Measurements from ENCODE around the gene RANBP9. TPM values are rescaled to one million over a fixed set of nuclear protein-coding genes. Genes with fewer than 3 reads are reported as not detected.

Gene RANBP9
- total and polyA plus RNA-seq, 4 donors, result 5.8 to 25.2 (median 14.1) TPM

DNA sequence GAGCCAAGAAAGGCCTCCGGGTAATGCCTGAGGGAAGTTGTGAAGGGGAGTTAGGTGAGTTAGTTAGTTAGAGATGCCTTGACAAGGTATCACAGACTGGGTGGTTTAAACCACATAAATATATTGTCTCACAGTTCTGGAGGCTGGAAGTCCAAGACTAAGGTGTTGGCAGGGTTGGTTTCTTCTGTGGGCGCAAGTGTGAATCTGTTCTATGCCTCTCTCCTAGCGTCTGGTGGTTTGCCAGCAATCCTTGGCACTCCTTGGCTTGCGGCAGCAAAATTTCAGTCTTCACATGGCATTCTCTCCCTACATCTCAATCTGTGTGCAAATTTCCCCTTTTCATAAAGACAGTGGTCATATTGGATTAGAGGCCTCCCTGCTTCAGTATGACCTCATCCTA, 29.7 kb upstream of the RANBP9 start (continued):
- TF ChIP-seq, protein P1, sequence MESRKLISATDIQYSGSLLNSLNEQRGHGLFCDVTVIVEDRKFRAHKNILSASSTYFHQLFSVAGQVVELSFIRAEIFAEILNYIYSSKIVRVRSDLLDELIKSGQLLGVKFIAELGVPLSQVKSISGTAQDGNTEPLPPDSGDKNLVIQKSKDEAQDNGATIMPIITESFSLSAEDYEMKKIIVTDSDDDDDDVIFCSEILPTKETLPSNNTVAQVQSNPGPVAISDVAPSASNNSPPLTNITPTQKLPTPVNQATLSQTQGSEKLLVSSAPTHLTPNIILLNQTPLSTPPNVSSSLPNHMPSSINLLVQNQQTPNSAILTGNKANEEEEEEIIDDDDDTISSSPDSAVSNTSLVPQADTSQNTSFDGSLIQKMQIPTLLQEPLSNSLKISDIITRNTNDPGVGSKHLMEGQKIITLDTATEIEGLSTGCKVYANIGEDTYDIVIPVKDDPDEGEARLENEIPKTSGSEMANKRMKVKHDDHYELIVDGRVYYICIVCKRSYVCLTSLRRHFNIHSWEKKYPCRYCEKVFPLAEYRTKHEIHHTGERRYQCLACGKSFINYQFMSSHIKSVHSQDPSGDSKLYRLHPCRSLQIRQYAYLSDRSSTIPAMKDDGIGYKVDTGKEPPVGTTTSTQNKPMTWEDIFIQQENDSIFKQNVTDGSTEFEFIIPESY (IDR thresholded peaks at IDR 0.05), result no peak
- TF ChIP-seq, protein P2, sequence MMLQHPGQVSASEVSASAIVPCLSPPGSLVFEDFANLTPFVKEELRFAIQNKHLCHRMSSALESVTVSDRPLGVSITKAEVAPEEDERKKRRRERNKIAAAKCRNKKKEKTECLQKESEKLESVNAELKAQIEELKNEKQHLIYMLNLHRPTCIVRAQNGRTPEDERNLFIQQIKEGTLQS (IDR thresholded peaks at IDR 0.05), result no peak
- TF ChIP-seq TAF1 (conservative IDR thresholded peaks at IDR 0.05), result no peak
- TF ChIP-seq SP1 (IDR thresholded peaks at IDR 0.05), result no peak
- TF ChIP-seq FOXA2 (IDR thresholded peaks at IDR 0.05), result no peak
- no peak for TF ChIP-seq HNF4G (IDR thresholded peaks at IDR 0.05)
- TF ChIP-seq YY1 (IDR thresholded peaks at IDR 0.05), result no peak

DNA sequence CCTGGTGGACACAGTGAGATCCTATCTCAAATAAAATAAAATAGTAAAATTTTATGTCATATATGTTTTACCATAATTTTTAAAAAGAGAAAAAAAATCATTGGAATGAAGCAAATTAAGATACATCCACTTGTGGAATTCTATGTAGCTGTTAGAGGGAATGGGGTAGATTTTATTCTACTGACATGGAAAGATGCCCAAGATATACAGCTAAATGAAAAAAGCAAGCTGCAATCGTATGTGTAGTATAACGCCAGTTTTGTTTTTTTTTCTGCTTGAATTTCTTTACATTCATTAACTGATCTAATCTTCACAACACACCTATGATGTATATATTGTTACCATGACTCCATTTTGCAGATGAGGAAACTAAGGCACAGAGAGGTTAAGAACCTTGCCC, 23.4 kb upstream of the RANBP9 start:
- no peak for DNase-seq (ENCODE audit: low spot score)
- WGBS, result 92% methylated on average over 2 of the region's 2 CpGs
- Histone ChIP-seq H3K27me3 (ENCODE audit: control insufficient read depth in 4 of 4, insufficient read depth in 4 of 4, low read length in 3 of 4) (no peaks in the 10 kb centered on the region), H3K27ac (ENCODE audit: low read depth in 1 of 2, low read length in 2 of 2) (no peak overlapping the region), H3K4me1 (ENCODE audit: control insufficient read depth in 4 of 4, insufficient read depth in 4 of 4, low read length in 3 of 4) (no peaks in the 10 kb centered on the region), H3K4me3 (ENCODE audit: low read depth in 1 of 3, low read length in 3 of 3) (no peak overlapping the region), H3K9ac (ENCODE audit: low read depth in 1 of 2, low read length in 2 of 2) (no peak overlapping the region), H3K9me3 (ENCODE audit: control insufficient read depth in 4 of 4, low read length in 3 of 4) (no peaks in the 10 kb centered on the region), H3K36me3 (ENCODE audit: control insufficient read depth in 4 of 4, insufficient read depth in 3 of 4, low read depth in 1 of 4, low read length in 3 of 4) (no peaks in the 10 kb centered on the region)
- no peak for TF ChIP-seq RAD21 (IDR thresholded peaks at IDR 0.05)
- no peak for TF ChIP-seq NR2F2 (IDR thresholded peaks at IDR 0.05)

DNA sequence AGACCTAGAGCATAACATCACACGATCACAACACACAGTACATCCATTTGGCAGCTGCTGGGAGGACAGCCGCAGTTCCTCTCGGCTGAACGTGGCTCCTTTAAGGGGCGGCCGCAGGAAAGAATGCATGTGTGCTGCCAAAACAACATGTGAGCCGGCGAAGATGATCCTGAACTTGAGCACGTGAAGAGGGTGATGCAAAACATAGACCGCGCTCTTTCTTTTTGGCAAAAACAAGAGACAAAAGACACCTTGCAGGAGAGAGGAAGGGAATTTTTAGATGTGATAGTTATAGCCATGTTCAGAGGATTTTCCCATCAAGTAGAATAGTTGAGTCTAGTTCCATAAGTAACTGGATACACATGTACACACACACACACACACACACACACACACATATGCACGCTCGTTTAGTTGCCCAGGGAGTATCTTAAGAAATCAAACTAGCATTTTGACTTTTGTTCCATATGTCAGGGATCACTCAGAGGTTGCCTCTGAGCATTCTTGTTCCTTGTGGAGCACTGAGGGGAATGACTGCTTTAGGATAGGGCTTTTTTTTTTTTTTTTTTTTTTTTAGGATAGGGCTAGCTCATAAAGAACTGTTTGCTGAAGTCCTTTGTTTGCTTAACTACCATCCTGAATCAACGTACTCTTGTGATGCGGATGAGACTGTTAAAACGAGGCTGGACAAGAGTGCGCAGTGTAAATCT, 21.7 kb upstream of the RANBP9 start:
- Histone ChIP-seq H3K4me3 (ENCODE audit: low read depth in 1 of 3, low read length in 3 of 3) (no peak overlapping the region), H3K9me3 (ENCODE audit: control insufficient read depth in 4 of 4, low read length in 3 of 4) (no peaks in the 10 kb centered on the region), H3K27me3 (ENCODE audit: control insufficient read depth in 4 of 4, insufficient read depth in 4 of 4, low read length in 3 of 4) (no peaks in the 10 kb centered on the region), H3K27ac (ENCODE audit: low read depth in 1 of 2, low read length in 2 of 2) (no peak overlapping the region), H3K4me1 (ENCODE audit: control insufficient read depth in 4 of 4, insufficient read depth in 4 of 4, low read length in 3 of 4) (no peaks in the 10 kb centered on the region), H3K9ac (ENCODE audit: low read depth in 1 of 2, low read length in 2 of 2) (no peak overlapping the region), H3K36me3 (ENCODE audit: control insufficient read depth in 4 of 4, insufficient read depth in 3 of 4, low read depth in 1 of 4, low read length in 3 of 4) (no peaks in the 10 kb centered on the region)
- TF ChIP-seq, protein P1 (IDR thresholded peaks at IDR 0.05), result no peak
- TF ChIP-seq RXRA (IDR thresholded peaks at IDR 0.05) (peak in 1 of 2 donors; percentile 51), RAD21 (IDR thresholded peaks at IDR 0.05) (peak in 1 of 2 donors; percentile 9), HNF4G (IDR thresholded peaks at IDR 0.05) (no peak), FOXA2 (IDR thresholded peaks at IDR 0.05) (no peak), HNF4A (conservative IDR thresholded peaks at IDR 0.05) (peak in 1 of 2 donors; percentile 42), FOXA1 (IDR thresholded peaks at IDR 0.05) (no peak), TAF1 (conservative IDR thresholded peaks at IDR 0.05) (no peak), SP1 (IDR thresholded peaks at IDR 0.05) (peak; percentile 6), YY1 (IDR thresholded peaks at IDR 0.05) (no peak)
- TF ChIP-seq, protein P3, sequence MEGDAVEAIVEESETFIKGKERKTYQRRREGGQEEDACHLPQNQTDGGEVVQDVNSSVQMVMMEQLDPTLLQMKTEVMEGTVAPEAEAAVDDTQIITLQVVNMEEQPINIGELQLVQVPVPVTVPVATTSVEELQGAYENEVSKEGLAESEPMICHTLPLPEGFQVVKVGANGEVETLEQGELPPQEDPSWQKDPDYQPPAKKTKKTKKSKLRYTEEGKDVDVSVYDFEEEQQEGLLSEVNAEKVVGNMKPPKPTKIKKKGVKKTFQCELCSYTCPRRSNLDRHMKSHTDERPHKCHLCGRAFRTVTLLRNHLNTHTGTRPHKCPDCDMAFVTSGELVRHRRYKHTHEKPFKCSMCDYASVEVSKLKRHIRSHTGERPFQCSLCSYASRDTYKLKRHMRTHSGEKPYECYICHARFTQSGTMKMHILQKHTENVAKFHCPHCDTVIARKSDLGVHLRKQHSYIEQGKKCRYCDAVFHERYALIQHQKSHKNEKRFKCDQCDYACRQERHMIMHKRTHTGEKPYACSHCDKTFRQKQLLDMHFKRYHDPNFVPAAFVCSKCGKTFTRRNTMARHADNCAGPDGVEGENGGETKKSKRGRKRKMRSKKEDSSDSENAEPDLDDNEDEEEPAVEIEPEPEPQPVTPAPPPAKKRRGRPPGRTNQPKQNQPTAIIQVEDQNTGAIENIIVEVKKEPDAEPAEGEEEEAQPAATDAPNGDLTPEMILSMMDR (IDR thresholded peaks at IDR 0.05; ENCODE audit: low read depth, low read length, missing input control), result no peak
- TF ChIP-seq, protein P2 (IDR thresholded peaks at IDR 0.05), result peak; percentile 35
- TF ChIP-seq, protein P4, sequence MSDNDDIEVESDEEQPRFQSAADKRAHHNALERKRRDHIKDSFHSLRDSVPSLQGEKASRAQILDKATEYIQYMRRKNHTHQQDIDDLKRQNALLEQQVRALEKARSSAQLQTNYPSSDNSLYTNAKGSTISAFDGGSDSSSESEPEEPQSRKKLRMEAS (IDR thresholded peaks at IDR 0.05), result peak; percentile 87
- WGBS, result 35% methylated on average over 17 of the region's 17 CpGs
- DNase-seq (ENCODE audit: low spot score), result no peak

Data from liver (tissue), 9 donors.